AG04449 (cell line): ENCODE data around the gene ABHD8.

Experiments used
- CTCF ChIA-PET: fragments of 350-600 bp; formaldehyde crosslinking; extraction: SDS; loops from one replicate; lab custom pipeline; 2021; ENCODE audit warnings: antibody characterized with exemption; lab: Yijun Ruan, JAX
- POLR2A ChIA-PET: fragments of 400-600, 350-600 bp; formaldehyde crosslinking; extraction: SDS; loops from one replicate; lab custom pipeline; 2020; ENCODE audit warnings: antibody characterized with exemption, inconsistent platforms; lab: Yijun Ruan, JAX
- DNase-seq: peaks from one replicate; pipeline ENCODE4 v3.0.0-alpha.2; 2010; ENCODE audit warnings: low read depth, low spot score
- H3K4me3 ChIP-seq: 2 replicates; pipeline ENCODE4 v1.5.1; 2011; ENCODE audit warnings: low read depth, mild to moderate bottlenecking, control low read depth, low read length
- CTCF ChIP-seq: IDR thresholded peaks from one replicate; pipeline ENCODE4 v1.5.1; 2011; ENCODE audit warnings: mild to moderate bottlenecking, moderate library complexity, low read length, control low read depth, inconsistent platforms; ENCODE audit not compliant: insufficient read depth; ENCODE audit errors: missing control alignments

Gene ABHD8

DNA sequence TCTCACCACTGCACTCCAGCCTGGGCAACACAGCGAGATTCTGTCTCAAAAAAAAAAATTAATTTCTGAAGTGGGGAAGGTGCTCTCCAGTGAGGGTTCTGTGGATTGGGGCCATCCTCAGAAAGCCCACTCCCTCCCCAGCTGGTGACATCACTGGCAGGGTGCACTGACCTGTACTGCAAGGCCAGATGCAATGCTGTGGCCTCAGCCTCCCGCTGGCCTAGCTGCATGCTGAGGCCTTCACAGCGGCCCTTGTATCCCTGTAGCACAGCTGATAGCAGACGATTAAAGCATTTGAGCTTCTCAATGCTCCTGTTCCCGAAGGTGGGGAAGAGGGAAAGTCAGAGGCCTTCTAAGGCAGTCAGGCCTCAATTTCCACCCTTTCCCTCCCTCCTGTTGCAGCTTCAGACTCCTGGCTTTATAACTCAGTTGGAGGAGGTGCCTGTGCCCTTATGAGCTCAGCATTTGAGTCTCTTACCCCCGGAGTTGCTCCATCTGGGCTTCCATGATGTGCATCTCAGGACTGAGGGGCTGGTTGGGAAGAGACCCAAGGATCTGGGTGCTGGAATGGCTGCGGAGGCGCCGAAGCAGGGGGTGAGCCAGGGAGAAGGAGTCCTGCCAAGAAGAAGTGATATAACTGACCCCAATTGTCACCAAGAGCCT, 44.0 kb downstream of the ABHD8 start:
- POLR2A ChIA-PET: interaction anchor here (0.7 kb wide), 1 partner anchor 122 kb away, joined by 4 read pairs; no protein-coding TSS in a partner anchor
- CTCF ChIA-PET: interaction anchor here (1.2 to 3.5 kb wide), 10 partner anchors 10 to 206 kb away, joined by 5 to 33 read pairs (median 6); partner anchors contain the start of genes ANO8 and MYO9B
- DNase-seq: no peak
- TF ChIP-seq CTCF: no peak
- no peak overlapping the region for H3K4me3 ChIP-seq

DNA sequence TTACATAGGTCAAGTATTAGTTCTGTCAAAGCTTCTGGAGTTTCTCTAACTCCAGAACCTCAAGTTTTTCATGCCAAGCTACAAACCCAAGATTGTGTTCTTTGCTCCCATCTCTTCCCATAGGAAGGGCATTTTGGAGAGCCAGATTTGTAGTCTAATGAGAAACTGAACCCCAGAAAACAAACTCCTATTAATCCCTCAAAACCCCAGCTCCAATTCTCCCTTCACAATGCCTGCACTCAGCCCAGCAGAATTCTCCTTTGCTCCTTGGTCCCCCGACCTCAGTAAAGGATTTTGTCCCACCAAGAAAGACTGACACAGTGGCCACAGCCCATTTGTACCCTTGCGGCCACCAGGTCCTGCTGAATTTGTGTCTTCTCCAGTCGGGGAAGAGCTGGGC, 47.1 kb downstream of the ABHD8 start:
- POLR2A ChIA-PET: no interaction called here
- CTCF ChIA-PET: interaction anchor here (1.1 kb wide), 1 partner anchor 26 kb away, joined by 3 read pairs; no protein-coding TSS in a partner anchor
- DNase-seq: no peak
- no peak overlapping the region for H3K4me3 ChIP-seq
- no peak for TF ChIP-seq CTCF

DNA sequence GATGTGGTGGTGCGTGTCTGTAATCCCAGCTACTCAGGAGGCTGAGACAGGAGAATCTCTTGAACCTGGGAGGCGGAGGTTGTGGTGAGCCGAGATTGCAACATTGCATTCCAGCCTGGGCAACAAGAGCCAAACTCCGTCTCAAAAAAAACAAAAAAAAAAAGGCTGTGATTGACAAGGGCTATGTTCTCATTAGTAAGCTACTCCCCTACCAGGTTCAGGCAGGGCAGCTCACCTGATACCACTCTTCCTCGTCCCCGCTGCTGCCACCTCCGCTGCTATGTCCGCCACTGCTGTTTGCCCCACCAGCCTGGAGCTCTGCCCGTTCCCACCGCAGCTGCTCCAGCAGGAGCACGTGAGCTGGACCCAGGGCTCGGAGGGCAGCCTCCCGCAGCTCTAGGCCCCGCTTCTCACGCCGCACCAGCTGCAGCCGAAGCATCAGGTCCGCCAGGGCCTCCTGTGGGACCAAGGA, 48.0 kb downstream of the ABHD8 start:
- DNase-seq: no peak
- no peak overlapping the region for H3K4me3 ChIP-seq
- ChIA-PET CTCF (interaction anchor here (0.6 to 1.2 kb wide), 5 partner anchors 9 to 604 kb away, joined by 3 to 8 read pairs (median 3); partner anchors contain the start of gene USHBP1), POLR2A (interaction anchor here (1.0 kb wide), 1 partner anchor 10 kb away, joined by 3 read pairs; no protein-coding TSS in a partner anchor)
- no peak for TF ChIP-seq CTCF

GRCh38 chr19:17254636-17255035, 48.6 kb downstream of the ABHD8 start:
- CTCF ChIA-PET: interaction anchor here (0.9 to 1.2 kb wide), 2 partner anchors 9 to 11 kb away, joined by 4 to 8 read pairs; partner anchors contain the start of gene USHBP1

DNA sequence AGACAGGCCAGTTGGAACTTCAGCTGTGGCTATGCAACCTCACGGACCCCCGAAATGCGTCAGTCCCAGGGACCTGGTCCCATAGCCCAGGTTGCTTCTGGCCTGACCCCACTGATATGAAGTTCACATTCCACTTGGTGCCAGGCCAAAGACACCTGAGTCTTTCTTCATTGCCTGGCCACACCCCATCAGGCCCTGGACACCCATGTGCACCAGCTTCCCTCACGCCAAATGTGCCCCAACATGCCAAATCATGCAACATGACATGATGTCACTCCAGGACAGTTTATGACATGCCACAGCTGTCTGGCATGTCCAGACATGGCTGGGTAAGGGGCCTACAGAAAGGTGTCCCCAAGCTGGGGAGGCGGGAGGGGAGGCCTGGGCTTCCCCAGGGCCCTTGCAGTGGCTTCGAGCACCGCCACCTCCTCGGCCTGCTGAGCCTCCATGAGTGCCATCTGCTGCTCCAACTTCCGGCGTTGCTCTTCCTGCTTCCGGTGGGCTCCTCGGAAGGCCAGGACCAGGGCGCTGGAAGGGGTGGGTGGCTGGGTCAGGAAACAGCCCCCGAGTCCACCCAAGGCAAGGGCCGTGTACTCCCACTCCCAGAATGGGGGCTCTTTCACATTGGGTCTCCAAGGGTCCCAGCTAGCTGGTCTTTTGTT, 53.2 kb downstream of the ABHD8 start:
- CTCF ChIA-PET: interaction anchor here (1.0 to 4.1 kb wide), 3 partner anchors 8 to 15 kb away, joined by 3 to 33 read pairs (median 5); no protein-coding TSS in a partner anchor
- no peak for TF ChIP-seq CTCF
- no peak overlapping the region for H3K4me3 ChIP-seq
- no peak for DNase-seq
- POLR2A ChIA-PET: interaction anchor here (0.6 kb wide), 1 partner anchor 31 kb away, joined by 3 read pairs; no protein-coding TSS in a partner anchor

More at GRCh38 chr19:17254636-17255035, 48.6 kb downstream of the ABHD8 start:
- POLR2A ChIA-PET: interaction anchor here (1.0 kb wide), 1 partner anchor 10 kb away, joined by 3 read pairs; no protein-coding TSS in a partner anchor
- no peak for TF ChIP-seq CTCF
- DNase-seq: no peak
- H3K4me3 ChIP-seq: no peak overlapping the region
